HFFc6 (cell line): ENCODE results near the gene EPC2. TPM values are rescaled to one million over a fixed set of nuclear protein-coding genes. Genes with fewer than 3 reads are reported as not detected.

Experiments
- DNase-seq: peaks from one replicate; pipeline ENCODE4 v3.0.0-alpha.2; 2018
- H3K27ac Mint-ChIP-seq: 2 replicates; pipeline ENCODE4 v1.8.0; 2020; ENCODE audit warnings: mild to moderate bottlenecking, mixed read lengths
- H3K27me3 Mint-ChIP-seq: 2 replicates; pipeline ENCODE4 v1.8.0; 2021; ENCODE audit warnings: mild to moderate bottlenecking, moderate library complexity, mixed read lengths; ENCODE audit not compliant: insufficient read depth
- H3K36me3 Mint-ChIP-seq: 2 replicates; pipeline ENCODE4 v1.8.0; 2021; ENCODE audit warnings: low read depth, mixed read lengths
- H3K4me1 Mint-ChIP-seq: 2 replicates; pipeline ENCODE4 v1.8.0; 2020; ENCODE audit warnings: low read depth, mixed read lengths
- H3K4me3 Mint-ChIP-seq: 2 replicates; pipeline ENCODE4 v1.8.0; 2020; ENCODE audit warnings: mild to moderate bottlenecking, moderate library complexity, mixed read lengths
- H3K9me3 Mint-ChIP-seq: 2 replicates; pipeline ENCODE4 v1.8.0; 2020; ENCODE audit warnings: mild to moderate bottlenecking, mixed read lengths
- CTCF ChIP-seq: fragments of 200-600 bp; sonication (generic); IDR thresholded peaks from 2 replicates; pipeline ENCODE4 v1.5.0; 2021; ENCODE audit warnings: antibody characterized with exemption, mild to moderate bottlenecking
- total RNA-seq, 6 experiments: library from RNA; stranded (reverse); fragmentation: NEBNext Ultra II Directional; extraction: Animal tissue kit (Norgen Biotek cat#: 25700); gene quantifications; 2 replicates in 1 of 6; 3 replicates in 5 of 6; pipeline ENCODE4 v1.2.3, GENCODE V29; 2021

Gene EPC2
- total RNA-seq, 6 experiments from 2014 or later, result 16.6 to 21.3 (median 19.2) TPM

GRCh38 chr2:148828941-148829340, 184.4 kb downstream of the EPC2 start:
- no peaks in the 10 kb centered on the region for H3K36me3 Mint-ChIP-seq
- H3K27me3 Mint-ChIP-seq, result peaks cover 26% of the 10 kb centered on the region
- no peaks in the 10 kb centered on the region; the same call in 1 of the 2 replicates for H3K9me3 Mint-ChIP-seq
- H3K27ac Mint-ChIP-seq, result no peak overlapping the region
- H3K4me3 Mint-ChIP-seq, result no peak overlapping the region
- DNase-seq, result no peak
- TF ChIP-seq CTCF, result no peak
- H3K4me1 Mint-ChIP-seq, result no peaks in the 10 kb centered on the region

- no peaks in the 10 kb centered on the region; the same call in 1 of the 2 replicates for H3K9me3 Mint-ChIP-seq
- no peak for TF ChIP-seq CTCF
- H3K4me3 Mint-ChIP-seq, result no peak overlapping the region
- H3K27me3 Mint-ChIP-seq, result peaks cover 28% of the 10 kb centered on the region
- H3K36me3 Mint-ChIP-seq, result no peaks in the 10 kb centered on the region
- DNase-seq, result no peak
- no peak overlapping the region for H3K27ac Mint-ChIP-seq
- H3K4me1 Mint-ChIP-seq, result no peaks in the 10 kb centered on the region
These were observed 185.1 kb downstream of the EPC2 start for GRCh38 chr2:148829618-148830017.

- no peak overlapping the region for H3K27ac Mint-ChIP-seq
- no peaks in the 10 kb centered on the region for H3K4me1 Mint-ChIP-seq
- H3K9me3 Mint-ChIP-seq, result no peaks in the 10 kb centered on the region
- H3K27me3 Mint-ChIP-seq, result peaks cover 37% of the 10 kb centered on the region
- TF ChIP-seq CTCF, result no peak
- no peak for DNase-seq
- no peaks in the 10 kb centered on the region for H3K36me3 Mint-ChIP-seq
- no peak overlapping the region for H3K4me3 Mint-ChIP-seq
These were observed 188.1 kb downstream of the EPC2 start for GRCh38 chr2:148832637-148833036.

Other genes with a start within 250 kb of the EPC2 start
- gene KIF5C, start 230.5 kb downstream of the EPC2 start, total RNA-seq, result 1 to 10 TPM in 1 of 6 experiments, under 1 TPM in 5; 0.38 to 1.0 (median 0.54) TPM